ENCODE results near the gene ERMP1.
A peak's percentile ranks its signal among the peaks of the same experiment; 100 is the strongest.

The ERMP1 gene

DNA sequence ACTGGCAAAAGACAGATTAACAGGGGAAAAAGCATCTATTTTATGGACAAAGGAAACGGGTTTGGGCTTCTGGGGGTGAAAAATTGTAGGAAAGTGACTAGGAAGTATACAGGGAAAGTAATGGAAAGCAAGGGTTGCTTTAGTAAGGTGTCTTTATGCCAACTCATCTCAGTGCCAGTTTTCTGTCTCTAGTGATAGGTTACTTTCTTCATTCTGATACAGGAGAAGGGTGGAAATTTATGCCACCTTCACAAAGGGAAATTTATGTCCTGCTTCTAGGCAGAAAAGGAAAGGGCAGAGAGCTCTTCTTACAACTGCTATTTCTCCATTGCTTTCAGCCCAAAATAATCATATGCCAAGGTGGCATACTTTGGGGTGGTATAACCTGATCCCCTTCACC lies 20.1 kb upstream of the ERMP1 start:
- no peak for DNase-seq

DNA sequence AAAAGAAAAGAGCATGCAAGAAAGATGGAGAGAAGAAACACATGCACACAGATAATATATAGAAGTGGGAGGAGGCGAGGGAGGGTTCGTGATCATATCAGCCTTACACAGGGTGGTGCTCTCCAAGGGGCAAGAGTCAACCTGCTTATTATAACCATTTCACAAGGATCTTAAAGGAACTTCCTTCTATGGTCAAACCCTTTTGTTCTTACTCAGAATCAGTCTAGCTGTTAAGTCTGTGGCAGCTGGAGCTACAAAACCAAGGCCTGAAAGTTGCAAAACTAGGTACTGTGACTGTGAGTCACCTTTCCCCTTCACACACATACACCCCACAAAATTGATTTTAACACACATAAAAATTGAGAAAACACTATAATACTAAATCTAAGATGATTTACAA lies 18.5 kb upstream of the ERMP1 start:
- no peak for DNase-seq

DNA sequence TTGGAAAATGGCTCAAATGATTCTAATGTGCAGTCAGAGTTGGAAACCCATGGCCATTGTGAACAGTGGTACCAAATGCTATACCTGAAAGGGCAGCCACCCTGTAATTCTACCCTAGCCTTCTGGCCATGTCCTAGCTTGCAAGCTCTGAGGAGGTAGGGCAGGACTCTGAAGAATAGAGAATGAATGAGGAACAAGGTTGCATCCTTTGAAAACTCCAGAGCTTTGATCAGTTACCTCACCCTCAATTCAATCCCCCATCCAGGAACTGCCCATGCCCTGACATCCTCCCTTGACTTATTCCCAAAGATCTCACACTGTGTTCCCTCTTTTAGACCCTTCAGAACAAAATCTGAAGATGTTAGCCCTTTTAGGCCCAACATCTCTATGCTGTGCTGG lies 17.8 kb upstream of the ERMP1 start:
- DNase-seq = no peak

DNA sequence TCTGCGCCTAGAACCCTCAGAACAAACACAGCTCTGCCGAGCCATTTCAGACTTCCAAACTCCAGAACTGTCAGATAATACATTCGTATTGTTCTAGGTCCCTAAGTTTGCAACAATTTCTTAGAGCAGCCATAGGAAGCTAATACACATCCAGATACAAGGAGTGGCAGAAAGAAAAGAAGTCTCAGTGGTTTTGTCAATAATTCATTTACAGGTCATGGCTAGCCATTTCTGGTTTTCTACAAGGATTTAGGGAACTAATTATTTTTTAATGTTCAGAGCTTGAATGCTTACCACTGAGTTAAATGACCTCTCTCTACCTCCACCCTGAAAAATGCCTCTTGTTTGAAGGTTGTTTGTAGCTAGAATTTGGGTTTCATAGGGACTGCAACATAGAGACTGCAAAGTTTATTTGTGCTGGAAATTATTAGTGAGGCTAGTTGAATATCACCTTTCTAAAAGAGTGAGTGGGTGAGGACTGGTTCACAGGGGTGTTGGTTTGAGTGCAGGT lies 15.5 kb upstream of the ERMP1 start:
- no peak for DNase-seq

DNA sequence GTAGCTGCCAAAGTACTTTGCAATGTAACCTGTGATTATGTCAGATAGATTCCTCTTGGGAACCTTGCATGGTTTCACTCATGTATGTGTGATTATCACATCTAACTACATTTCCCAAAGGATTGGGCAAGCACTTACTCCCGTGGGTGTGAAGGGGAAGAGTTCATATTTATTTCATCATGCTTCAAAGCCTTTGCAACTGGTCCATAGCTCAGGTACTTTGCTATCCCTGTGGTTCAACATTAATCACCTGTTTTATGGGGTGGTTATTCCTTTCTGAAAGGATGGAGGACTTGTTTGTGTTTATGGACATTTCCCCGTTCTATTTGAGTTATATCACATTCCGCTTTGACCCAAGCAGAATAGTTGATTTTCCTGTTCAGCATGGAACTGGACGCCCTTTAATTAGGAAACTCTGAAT lies 13.6 kb upstream of the ERMP1 start:
- DNase-seq = no peak

DNA sequence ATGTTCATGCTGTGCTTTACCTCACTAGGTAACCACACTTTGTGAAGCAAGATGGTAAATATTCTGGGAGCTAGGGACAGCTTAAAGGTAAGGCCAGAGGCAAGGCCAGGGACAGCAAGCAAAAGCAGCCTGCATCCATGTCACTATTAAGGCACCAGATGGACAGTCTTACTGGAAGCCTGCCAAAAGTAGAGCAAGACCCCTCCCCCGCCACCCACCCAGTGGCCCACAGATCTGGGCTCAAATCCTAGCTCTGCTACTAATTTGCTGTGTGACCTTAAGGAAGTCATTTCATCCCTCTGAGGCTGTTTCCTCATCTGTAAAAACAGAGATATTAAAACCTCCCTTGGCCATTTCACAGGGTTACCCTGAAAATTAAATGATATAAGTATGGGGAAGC lies 13.2 kb upstream of the ERMP1 start:
- DNase-seq = no peak

DNA sequence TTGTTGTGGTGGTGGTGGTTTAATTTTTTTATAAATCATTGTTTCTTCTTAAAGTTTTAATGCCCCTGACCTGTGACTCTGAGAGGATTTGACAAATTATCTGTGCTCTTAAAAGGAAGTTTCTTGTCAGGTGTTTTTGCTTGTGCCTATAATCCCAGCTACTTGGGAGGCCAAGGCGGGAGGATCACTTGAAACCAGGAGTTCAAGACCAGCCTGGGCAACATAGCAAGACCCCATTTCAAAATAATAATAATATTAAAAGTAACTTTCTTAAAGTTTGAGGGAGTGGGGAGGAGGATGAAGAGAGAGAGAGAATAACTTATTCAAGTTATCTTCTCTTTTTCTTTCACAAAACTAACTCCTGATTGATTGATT lies 12.2 kb upstream of the ERMP1 start:
- no peak for DNase-seq

DNA sequence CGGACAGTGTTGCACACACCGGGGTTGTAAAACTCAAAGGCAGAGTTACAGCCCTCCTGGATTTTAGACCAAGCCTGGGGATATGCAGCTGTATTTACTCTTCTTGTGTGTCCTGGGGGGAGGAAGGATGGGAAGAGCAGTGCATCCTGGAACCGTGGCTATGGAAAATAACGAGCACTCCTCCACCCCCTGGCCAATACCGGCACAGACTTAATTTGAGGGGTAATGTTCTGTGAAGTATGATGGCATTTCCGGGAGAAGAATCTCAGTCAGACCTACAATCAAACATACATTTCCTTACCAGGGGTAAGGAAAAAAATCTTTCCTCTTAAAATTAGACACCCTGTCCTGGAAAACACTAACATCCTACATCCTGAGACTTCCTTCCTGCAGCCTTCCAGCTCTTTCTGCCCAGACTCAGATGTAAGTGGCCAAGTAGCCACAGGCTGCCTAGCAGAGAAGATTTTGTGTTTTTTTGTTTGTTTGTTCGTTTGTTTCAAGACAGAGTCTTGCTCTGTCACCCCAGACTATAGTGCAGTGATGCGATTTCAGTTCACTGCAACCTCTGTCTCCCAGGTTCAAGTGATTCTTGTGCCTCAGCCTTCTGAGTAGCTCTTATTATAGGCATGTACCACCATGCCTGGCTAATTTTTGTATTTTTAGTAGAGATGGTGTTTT lies 11.0 kb upstream of the ERMP1 start:
- peak; percentile 79 for DNase-seq

DNA sequence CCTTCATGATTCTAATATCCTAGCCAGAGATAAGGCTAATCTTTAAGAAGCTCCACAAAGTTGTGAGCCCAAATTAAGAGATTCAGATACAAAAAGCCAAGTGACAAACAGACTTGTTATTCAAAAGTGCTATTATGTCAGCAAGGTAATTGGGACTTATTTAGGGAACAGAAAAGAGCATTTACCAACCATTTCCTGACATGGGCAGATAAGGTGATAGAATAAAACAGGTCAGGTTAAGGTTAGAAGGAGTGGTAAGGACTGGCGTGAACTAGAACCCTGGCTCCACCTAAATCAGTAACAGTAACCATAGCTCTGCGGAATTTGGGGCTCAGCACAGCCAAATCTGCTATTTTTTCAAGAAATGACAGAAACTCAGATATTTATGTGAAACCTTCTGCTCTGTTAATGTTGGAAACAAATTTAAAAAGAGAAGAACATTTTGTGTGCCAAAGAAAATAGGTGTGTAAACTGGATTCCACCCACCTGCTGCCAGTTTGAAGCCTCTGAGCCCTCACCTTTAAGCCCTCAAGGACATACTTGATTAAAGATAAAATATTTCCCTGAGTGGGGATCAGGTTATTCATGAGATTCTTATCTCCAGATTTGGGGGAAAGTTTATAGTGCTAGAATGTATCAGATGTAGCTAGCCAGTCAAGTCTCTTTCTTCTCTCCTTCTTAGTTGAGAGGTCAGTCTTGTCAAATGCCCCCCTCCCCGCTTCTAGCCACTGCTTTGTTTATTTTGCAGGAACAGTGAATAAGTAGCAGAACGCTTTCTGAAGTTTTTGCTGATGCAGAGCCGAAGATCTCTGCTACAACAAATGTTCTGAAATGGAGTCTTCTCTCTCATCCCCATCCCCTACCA lies 10.2 kb upstream of the ERMP1 start:
- DNase-seq = no peak

DNA sequence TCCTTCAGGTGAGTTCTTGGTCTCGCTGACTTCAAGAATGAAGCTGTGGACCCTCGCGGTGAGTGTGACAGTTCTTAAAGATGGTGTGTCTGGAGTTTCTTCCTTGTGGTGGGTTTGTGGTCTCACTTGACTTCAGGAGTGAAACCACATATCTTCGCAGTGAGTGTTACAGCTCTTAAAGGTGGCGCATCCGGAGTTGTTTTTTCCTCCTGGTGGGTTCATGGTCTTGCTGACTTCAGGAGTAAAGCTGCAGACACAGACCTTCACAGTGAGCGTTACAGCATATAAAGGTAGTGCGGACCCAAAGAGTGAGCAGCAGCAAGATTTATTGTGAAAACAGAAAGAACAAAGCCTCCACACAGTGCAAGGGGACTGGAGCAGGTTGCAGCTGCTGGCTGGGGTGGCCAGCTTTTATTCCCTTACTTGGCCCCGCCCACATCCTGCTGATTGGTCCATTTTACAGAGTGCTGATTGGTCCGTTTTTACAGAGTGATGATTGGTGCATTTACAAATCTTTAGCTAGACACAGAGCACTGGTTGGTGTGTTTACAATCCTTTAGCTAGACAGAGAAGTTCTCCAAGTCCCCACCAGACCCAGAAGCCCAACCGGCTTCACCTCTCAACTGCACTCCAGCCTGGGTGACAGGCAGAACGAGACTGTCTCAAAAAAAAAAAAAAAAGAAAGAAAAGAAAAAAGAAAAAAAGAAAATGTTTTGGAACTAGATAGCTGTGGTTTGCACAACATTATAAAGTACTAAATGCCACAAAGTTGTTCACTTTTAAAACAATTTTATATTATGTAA lies 9.1 kb upstream of the ERMP1 start:
- DNase-seq = no peak

DNA sequence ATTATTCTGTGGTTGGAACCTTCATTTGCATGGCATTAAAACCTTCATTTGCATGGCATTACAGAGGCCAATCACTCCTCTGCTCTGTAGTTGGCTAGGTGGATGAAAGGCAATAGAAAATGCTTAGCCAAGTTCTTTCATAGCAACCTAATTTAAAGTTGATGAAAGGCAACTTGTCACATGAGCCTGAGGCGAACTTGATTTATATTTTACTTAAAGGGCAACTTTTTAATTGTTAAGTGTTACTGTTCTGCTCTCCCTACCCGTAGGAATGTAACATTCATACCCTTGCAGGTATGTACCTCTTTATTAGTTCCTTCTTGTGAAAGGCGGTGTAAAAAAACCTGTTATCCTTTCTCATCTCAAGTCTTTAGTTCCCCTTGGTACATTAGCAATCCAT lies 7.9 kb upstream of the ERMP1 start:
- no peak for DNase-seq

DNA sequence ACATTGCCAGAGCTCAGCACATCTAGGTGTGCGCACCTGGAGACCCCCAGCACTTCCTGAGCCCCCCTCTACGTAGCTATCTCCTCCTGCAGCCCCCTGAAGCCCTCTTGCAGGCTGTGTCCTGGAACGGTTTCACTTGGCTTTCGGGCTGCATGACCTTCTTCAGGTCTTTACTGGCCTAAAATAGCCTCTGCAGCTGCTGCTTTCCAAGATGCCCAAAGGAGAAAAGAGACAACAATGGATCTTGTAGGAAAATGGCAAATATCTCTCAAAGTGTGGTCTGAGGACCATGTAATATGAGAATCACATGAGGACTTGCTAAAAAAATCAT lies 6.6 kb upstream of the ERMP1 start:
- no peak for DNase-seq

DNA sequence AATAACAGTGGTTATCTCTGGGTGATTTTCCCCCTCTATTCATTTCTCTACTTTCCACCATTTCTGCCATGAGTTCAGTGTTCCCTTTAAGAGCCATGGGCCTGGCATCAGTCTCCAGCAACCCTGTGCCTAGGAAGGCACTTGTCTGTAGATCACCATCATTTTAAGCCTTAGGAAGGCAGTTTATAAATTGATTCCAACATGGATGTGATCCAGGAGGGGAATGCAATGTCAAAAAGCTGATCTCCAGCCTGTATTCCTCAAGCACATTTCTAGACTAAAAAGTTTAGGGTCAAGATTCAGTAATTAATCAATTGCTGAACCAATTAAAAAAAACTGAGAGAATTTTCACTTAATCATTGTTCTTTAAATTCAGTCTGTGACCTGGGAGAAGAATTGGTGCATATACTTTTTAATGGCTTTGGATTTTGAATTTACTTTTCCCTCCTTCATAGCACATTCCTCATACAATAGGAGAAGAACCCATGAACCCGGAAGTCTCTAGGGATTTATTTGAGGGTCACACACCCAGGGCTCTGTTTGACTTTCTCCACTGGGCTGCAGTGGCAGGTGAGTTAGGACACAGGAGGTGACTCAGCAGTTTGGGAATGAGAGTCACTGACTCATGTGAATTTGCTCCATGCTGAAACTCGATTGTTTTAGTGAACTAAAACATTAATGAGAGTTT lies 6.1 kb upstream of the ERMP1 start:
- no peak for DNase-seq

DNA sequence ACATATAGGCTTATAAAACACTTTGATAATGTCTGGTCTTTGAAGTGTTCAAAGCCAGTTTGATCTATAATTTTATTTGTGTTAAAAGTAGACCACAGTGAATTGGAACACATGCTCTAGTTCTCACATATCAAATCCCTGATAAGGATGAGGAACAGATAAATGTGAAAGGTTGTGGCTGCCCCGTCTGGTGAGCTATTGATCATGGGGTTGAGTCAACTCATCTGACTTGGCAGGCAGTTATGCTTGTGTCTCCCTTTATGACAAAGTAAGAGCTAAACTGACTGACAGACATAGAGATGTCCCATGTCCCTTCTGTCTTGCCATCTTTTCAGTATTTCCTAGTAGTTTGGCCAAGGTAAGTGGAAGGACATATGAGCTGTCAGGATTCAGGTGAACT lies 2.9 kb upstream of the ERMP1 start:
- no peak for DNase-seq

DNA sequence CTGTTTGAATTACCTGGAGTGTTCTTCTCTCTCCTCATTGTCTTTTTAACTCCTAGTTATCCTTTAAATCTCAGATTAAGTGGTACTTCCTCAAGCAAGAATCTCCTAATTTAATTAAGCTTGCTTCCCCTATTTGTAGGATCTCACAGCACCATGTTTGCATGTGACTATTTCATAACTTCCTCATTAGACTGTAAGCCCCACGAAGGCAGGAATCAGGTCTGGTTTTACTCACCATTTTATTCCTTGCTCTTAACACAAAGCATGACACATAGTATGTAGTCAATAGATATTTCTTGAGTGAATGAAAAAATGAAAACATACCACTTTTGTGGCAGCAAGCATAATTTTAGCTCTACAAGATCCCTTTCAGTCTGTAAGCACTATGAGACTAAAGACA lies 1.3 kb upstream of the ERMP1 start:
- DNase-seq = no peak

DNA sequence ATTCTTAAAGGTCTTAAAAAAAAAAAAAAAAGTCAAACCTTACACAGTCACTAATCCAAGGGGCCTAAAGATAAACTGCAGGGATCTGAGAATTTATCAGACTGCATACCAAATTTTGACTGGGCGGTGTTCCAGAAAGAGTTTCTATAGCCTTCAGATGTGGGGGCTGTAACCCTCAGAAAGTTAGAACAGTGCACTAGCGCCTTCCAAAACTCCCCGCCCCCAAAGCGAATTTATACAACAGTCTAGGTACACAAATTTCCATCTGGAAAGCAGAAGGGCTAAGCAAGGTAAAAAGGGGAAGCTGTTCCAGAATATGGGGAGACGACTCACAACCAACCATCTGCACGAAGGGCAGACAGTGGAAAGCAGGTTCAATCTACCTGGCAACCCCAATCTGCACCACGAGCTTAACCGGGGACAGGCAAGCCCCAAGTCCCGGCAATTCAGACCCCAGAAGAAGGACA lies 813 bp downstream of the ERMP1 start:
- DNase-seq = peak; percentile 52

DNA sequence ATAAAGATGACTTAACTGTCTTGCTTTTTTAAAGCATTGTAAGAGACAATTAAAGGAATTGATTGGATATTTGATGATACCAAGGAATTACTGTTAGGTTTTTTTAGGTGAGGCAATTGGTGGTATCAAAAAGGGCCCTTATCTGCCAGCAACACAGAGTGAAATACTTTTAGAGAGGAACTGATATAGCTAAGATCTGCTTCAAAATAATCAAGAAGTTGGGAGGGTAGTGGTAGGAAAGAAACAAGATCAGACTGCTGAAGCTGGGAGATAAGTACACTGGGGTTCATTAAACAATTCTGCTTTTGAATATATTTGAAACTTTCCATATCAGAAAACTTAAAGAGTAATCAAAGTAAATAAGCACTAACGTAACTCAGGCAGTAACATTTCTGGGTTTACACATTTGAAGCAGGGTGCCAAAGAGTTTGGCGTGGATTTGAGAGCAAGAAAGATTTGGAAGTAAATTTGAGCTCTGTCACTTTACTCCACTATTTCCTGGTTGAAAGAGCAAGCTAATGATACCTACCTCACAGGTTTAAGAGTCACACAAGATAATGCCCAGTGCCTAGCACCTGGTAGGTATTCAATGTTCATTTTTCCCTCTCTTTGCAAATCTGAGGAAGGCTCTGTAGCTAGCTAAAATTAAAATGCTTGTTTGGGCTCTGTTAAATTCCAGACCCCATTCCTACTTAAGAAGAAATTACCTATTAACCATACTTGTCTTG lies 6.9 kb downstream of the ERMP1 start:
- DNase-seq = no peak

DNA sequence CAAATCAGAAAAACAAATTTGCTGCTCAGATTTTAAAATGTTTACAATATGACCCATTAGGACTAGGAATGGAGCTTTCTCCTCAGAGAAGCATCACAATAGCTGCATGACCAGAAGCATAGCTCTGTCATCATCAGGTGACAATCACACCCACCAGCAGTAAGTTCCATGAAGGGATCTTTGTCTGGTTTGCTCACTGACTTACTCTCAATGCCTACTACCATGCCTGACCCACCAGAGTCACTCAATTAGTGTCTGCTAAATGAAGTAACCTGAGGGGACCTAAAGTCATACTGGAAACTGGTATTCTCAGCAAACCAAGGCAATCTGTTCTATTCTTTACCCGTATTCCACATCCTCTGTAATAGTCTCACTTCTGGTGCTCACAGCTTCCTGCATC lies 7.7 kb downstream of the ERMP1 start:
- DNase-seq = no peak

DNA sequence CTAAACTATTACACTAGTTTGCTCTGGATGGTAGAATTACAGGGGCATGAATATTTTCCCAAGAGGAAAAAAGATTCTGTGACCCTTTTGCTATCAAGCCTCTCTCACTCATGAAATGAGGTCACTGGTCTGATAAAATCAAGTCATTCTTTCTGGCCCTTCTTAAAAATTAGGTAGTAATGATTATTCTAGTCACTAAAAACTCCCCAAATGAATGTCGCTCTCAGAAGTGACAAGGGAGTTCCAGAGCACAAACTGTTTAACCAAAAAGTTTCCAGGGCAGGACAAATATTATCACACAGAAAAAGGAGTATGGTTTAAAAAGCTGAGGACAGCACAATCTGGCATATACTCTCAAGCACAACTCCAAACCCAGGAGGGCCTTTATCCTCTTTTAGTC lies 12.5 kb downstream of the ERMP1 start:
- no peak for DNase-seq

DNA sequence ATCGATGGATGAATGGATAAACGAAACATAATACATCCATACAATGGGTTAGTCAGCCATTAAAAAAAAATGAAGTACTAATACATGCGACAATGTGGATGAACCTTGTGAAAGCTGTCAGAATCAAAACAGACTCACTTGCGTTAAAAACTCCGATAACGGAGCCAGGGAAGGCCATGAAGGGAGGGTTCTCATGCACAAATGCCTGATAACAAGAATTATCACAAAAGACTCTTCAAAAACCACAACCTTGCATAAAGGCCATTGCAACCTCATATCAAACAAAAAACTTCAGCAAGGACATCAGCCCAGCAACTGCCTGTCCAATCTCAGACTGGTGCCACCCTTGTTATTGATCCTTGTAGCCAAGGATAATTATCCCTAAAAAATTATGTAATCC lies 13.7 kb downstream of the ERMP1 start:
- no peak for DNase-seq

DNA sequence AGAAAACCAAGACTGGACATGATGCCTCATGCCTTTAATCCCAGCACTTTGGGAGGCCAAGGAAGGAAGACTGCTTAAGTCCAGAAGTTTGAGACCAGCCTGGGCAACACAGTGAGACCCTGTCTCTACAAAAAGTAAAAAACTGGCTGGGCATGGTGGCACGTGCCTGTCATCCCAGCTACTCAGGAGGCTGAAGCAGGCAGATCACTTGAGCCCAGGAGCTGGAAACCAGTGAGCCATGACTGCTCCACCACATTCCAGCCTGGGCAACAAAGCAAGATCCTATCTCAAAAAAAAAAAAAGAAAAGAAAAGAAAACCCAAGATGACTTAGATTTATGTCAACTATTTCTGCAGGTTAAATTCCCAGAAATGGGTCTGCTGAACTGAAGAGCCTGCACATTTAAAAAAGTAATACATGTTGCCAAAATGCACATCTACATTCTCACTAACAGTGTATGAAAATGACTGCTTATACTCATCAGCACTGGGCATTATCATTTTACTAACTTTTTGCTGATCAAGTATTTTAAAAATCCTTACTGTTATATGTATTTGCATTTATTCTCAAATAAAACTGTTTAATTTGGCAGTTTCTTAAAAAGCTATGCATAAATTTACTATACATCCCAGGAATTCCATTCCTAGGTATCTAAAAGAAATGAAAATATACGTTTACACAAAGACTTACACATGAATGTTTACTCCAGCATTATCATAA lies 14.3 kb downstream of the ERMP1 start:
- no peak for DNase-seq

DNA sequence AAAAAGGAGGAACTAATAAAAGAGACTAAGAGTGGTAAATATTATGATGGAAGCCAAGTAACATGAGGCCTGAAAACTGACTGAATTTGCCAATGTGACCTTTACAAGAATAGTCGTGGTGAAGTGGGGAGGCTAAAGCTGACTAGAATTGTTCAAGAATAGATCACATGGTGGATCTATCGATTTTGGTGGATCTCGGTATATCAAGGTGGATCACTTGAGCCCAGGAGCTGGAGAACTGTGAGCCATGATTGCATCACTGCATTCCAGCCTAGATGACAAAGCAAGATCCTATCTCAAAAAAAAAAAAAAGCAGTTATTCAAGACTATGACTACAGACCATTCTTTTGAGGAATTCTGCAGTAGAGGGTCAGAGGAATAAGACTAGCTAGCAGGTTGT lies 15.1 kb downstream of the ERMP1 start:
- DNase-seq = no peak

All from NCI-H1092 (cell line).